DMS53 treated with DMSO at 0.1 percent for 48 hours (cell line): ENCODE measurements around the gene LRRK1.

ENCODE experiments used
- DNase-seq: peaks from one replicate; lab custom pipeline; 2025; ENCODE audit not compliant: unreplicated experiment; lab: John Stamatoyannopoulos, UW

LRRK1 gene

DNA sequence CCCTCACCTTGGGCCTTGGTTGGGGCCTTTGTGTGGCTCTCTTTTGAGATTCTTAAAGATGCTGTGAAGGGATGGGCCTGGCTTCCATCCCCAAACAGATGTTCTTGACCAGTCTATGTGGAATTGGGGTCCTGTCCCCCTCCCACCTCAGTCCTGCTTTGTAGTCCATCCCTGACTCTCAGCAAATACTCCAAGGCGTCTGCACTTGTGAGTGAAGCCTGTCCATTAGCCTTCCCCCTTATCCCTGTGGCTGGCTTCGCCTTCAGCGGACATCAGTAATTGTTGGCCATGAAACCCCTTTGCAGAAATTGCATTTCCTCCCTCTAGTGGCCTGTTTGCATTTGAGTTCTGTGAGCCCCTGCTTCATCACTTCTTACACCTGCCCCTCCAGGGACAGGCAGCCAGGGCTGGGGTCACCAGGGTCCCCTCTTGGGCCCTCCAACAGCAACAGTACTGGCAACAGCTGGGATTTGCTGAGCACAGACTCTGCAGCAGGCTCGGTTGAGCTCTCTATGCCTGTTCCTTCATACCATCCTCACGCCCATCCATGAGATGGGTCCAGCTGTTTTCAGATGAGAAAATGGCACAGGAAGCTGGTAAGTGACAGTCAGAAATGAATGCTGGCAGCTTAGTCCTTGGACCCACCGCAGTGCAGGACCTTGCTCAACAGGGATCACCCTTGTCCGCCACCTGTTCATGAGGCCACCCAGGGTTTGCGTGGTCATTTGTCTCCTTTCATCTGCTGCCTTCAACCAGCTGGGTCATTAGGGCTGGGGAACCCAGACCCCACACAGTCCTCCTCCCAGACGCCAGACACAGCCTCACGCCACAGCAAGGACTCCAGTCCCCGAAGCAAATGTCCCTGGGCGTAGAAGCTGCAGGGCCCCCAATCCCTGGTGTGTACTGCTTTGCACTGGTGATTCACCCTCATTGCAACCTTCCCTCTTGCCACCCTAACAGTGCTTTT, 8.9 kb upstream of the LRRK1 start:
- DNase-seq = no peak

DNA sequence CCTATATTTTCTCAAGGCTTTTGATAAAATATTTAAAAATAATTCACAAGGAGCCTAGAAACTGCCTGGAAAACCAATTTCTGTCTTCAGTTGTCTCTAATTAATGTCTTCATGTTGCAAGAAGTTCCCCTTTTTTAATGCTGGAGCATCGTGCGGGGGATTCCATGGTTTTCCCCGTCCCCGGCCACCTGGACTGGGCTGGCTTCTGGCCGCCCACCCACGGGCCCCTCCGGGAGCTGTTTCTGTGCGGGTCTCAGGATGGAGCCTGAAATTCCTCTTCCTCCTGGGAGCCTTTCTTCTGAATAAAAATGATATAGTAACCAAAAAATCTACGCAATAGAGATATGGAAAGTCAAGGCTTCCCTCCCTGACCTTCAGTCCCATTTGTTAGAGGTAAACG, 8.1 kb upstream of the LRRK1 start:
- no peak for DNase-seq

DNA sequence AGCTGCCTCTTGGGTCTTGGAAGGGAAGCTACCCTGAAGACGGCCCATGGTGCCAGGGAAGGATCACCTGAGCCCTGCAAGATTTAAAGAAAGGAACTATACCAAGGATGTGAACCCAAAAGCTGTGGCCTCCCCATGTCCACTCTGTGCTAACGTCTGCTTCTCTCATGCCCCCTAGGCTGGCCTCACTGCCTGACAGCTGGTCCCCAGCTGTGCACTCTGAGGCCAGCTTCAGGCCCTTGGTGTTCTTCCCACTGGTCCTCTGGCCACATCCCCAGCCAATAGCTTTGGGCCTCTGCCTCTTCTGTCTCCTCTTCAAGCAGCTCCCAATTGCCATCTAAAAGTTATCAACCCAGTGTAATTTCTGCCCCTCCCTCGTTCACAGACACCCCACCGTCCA, 5.2 kb upstream of the LRRK1 start:
- DNase-seq = no peak

DNA sequence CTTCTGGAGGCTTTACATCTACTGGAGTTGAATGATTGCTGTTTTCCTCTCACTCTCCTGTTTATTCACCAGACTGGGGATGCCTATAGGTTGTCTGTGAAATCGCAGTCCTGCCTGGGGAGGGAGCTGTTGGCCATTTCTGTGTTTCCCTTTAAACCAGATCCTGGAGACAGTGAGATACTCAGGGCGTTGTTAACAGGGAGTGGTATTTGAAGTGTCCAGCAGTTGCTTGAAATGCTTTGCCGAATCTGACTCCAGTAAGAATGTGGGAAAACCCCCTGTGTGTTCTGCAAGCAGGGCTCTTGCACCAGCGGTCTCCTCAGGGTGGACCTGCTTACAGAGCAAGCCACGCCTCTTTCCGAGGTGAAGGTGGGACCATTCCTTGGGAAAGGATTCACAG, 4.3 kb upstream of the LRRK1 start:
- DNase-seq = no peak

DNA sequence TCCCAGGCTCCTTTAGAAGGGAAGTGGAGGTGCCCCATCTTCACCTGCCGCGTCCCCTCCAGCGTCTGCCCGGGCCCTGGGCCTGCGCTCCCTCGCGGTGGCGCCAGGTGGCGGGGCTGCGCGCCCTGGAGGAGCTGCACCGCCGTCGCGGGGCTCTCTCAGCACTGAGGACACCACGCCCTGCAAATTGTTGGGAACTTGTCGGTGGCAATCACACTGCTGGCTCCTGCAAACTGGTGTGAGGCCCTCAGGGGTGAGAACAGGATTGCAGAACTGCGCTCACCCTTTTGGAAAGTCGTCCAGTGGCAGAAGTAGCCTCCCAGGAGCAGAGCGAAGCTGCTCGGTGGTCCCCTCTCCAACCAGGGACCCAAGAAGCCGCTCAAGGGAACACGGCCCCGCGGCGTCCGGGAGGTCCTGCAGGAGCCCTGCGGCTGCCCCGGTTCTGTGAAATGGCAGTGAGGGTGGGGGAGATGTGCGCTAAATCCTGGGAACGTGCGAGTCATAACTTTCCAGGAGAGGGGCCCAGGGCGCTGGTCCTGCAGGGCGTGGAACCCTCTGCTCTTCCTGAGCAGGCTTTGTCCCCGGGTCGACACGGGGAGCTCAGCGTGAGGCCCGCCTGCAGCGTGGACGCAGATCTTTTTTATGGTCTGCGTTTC, 995 bp upstream of the LRRK1 start:
- DNase-seq = peak; percentile 32

DNA sequence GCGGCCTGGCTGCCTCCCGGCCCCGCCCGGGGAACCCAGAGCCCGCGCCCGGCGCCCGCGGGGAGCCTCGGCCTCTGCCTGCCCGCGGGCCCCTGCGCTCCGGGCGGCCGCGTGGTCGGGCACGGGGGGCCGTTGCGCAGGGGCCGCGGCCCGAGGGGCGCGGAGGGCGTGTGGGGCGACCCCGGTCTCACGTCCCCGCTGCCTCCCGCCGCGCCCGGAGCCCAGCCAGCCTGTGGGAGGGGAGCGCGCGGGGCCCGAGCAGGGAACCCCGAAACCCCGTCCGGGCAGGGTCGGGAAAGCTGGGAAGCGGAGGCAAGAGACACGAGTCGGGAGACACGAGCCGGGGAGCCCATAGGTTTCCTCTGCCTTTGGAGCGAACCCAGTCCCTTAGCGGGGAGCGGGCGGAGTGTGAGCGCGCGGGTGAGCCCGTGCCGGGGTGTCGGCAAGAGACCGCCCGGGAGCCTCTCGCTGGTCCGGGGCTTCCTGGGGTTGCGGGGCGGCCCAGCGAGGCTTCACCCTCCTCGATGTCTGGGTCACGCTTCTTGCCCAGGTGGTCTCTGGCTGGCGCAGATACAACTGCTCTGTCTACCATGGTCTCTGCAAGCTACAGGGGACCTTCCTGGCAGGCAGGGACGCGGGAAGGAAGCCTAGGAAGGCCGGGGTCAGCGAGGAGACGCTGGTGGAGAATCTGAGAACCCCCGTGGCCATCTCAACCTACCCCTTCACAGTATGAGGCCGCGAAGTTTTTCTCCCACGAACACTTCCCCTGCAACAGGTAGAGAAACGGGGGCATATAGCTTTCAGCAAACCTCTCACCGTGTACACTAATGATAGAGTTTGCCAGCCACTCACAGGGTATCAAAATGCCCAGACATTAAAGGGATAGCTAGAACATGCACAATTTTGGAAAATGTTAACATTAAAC, 586 bp downstream of the LRRK1 start:
- DNase-seq = no peak

DNA sequence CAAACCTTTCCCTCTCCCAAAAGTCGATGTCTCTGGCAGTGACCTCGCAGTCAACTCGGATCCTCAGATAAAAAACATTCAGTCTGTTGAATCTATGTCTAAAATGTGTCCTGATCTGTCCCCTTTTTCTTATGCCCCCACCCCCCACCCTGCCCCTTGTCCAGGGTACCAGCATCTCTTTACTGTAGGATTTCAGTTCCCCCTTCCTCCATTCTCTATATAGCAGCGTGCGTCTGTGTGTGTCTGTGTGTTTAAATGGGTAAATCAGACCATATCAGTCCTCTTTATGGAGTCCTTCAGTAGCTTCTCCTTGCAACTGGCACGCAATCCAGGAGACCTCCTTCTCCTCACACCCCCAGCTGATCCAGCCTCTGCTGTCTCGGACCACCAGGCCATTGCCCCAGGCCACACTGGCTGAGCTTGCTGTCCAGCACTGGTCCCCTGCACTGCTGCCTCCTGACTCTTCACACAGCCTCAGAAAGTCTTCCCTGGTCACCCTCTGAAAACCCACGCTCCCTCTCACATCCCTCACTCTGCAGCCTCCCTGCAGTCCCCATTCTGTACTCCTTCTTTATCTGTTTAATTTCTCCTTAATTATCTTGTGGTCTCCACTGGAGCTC, 1.5 kb downstream of the LRRK1 start:
- no peak for DNase-seq

DNA sequence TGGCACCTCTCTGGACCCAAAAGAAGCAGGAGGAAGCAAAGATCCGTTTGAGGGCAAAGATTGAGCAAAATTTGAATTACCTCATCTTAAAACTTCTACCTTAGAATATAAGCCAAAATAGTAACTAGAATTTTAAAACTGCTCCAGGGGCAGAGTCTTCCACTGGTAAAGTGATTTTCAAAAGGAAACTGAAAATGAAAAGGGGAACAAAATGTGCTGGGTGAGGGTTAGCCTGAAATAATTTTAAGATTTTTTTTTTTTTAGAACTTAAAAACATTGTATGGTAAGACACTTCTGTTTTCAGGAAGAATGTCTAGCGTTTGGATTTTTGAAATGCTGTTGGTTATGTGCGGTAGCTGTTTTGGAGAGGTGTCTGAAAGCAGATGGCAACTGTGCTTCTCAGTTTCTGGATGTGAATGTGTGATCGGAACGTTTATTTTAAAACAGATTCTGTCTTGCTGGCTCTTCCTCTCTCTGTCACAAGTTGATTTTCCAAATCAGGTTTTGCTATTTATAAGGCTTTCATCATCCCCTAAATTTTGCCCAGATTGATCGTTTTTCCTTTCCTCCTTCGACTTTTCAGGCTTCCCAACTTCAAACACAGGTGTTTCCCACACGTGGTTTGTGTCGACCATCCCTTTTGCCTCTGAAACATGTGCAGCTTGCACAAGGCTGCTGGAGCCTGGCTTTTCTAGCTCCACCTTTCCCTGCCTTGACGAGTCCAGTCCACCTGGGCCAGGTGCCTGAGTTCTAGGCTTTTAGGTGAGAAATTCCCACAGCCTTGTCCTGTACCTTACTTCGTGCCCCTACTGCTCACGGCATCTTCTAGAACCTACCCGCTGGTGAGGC, 3.3 kb downstream of the LRRK1 start:
- DNase-seq = no peak

DNA sequence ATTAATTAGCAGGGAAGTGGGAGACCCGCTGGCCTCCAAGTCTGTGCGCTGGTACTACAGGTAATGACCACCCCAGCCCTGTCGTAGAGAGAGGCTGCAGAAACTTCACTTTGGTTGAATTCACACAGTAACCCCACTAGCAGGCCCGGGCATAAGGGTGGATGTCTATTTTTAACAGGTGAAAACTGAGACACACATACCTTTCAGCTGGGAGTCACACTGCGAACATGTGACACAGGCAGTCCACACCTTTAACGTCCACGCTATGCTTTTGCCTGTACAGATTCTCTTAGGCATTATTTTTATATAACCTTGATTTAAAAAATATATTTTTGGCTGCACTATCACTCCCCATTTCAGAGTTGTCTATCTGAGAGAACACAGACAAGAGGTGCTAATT, 3.9 kb downstream of the LRRK1 start:
- DNase-seq = no peak

DNA sequence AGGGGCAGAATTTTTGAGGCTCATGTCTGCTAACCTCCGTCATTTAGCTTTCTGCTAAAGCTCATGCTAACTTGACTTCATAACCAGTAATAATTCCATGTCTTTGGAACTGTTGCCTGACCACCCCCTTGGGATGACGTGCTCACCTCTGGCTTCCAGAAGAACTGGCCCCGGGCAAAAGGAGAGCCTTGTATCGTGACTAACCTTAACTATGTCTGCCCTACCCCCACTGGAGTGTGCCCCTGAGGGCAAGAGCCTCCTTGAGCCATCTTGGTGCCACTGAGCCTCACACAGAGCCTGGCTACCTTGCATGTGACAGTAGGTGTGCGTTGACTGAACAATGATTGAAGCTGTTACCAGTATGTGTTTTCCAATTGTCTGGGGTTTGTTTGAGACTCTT, 4.7 kb downstream of the LRRK1 start:
- DNase-seq = no peak

DNA sequence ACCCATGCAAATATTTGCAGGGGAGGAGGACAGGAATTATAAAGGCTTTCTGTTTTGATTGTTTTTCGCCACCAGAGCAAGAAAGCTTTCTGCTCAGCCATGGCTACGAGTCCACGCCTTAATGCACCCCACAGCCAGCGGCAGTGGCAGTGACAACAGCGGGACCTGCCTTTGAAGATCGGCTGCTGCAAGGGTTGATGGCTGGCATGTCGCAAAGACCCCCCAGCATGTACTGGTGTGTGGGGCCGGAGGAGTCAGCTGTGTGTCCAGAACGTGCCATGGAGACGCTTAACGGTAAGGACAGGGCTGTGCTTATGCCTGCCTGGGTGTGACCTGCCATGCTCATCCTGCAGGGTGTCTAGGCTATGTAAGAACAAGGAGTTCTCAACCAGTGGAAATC, 5.3 kb downstream of the LRRK1 start:
- no peak for DNase-seq

DNA sequence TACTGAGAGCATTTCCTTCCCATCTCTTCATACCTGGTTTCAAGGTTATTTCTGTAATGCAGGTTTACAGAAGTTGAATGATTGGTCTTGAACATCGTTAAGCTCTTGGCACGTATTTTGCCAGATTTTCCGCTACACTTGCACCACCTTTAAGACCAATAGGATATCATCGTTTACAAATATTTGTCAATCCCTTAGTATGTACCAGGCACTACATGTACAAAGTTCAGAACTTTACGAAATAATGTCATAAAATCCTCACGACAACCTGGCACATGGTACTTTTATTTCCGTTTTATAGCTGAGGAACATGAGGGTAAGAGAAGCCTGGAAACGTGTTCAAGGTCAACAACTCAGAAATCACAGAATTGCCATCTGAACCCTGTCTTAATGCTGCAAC, 6.3 kb downstream of the LRRK1 start:
- no peak for DNase-seq

DNA sequence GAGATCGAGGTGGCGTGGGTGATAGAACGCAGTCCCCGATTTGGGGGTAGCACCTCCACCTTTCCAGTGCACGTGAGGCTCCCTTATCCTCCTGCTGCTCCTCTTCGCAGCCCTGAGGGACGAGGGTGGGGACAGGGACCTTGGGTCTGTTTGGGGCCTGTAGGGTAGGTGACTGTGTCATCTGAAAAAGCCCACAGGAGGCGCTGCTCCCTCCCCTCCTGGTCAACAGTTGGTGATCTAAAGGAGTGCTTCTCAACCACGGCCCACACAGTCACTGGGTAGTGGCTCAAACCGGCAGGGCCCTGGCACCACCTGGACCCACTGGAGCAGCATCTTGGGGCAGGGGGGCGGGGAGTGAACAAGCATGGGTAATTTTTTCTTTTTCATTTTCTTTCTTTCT, 7.1 kb downstream of the LRRK1 start:
- no peak for DNase-seq

DNA sequence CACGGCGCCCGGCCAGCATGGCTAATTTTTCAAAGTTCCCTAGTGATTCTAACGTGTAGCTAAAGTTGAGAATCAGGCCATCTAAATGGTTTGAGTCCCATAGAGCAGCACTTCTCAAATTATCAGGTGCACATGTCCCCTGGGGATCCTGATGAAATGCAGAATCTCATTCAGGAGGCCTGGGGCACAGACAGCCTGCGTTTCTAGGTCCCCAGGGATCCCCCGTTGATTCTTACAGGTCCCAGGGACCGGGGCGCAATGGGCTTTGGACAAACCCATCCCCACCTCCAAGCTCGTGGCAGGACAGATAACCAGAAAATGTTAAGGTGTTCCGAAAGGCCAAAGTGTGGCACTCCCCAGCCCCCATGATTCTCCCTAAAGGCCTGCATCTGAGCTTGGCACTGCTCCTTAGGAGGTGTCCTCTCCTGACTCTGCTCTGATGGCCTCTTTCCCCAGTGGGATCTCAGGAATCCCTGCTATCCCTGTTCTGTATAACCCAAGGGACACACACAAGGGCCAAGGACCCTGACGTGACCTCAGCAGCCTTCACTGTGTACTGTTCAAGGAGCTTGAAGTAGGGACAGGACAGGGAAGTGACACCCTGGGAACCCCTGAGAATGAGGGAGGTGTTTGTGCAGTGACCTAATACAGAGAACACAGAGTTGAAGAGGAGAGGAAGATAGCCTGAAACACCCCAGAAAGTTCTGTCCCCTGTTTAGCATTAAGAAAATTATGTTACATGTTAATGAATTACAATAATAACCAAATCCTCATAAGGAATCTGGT, 8.0 kb downstream of the LRRK1 start:
- DNase-seq = no peak

DNA sequence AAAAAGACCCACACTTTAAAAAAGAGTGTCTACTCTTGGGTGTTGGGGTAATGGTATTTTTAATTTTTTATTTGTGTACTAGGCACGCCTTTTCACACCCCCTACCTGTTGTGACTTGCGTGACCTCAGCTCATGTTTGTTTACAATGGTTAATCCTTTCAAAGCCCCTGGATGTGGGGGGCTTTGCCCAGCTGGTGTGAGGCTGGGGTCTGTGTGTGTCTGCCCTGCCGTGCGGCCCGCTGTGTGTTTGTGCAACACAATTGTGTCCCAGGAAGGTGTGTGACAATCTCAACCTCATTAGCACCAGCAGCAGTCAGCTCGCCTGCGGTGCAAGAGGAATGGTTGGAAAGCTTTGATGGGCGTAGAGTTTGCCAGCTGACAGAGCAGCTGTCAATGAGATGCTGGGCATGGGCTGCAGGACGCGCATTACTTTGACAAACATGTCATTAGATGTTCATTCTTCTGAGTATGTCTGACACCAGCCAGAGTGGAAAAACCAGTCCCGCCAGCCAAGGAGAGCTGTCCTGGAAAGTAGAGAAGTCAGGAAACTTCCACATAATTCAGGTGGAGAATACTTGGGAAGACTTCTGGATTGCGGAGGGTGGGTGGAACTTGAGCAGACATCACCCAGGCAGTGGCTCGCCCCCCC, 9.6 kb downstream of the LRRK1 start:
- DNase-seq = peak; percentile 60

DNA sequence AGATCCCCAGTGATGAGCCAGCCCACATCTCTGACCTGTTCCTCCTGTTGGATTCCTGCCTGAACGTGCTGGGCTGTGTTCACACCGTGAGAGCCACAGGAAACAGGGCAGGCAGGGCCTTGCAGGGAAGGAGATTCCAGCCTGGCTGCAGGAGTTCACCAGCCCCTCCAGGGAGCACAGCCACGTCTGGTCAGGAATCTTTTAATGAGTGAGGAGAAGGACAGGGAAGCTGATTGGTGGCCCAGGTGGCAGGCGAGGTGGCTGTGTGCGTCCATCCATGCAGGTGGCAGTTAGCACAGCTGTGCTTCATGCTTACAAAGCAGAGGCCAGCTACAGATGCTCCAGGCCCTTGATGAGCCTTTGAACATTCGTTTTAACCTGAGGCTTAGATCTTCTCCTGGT, 10.5 kb downstream of the LRRK1 start:
- peak; percentile 57 for DNase-seq

DNA sequence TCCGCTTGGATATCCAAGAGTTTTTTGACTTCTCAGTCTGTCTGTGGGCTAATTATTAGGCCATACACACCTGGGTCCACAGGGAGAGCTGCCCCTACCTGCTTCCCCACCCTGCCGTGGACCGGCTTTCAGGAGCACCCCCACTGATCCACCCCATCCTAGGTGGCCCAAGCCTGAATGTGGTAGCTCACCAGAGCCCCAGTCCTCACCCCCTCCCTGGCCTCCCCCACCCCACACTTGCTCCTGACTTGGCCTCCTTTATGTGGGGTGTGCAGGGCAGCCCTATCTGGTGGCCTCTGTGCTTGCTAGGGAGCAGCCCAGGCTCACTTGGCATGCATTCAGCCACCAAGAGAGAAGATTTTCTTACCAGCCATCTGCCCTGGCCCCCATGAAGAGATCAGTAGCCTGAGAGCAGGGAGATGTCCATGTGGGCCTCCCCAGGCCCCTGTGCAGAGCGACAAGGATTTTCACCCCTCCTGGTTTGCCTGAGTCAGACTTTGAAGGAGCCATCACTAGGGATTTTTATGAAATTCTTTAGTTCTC, 11.2 kb downstream of the LRRK1 start:
- DNase-seq = no peak

DNA sequence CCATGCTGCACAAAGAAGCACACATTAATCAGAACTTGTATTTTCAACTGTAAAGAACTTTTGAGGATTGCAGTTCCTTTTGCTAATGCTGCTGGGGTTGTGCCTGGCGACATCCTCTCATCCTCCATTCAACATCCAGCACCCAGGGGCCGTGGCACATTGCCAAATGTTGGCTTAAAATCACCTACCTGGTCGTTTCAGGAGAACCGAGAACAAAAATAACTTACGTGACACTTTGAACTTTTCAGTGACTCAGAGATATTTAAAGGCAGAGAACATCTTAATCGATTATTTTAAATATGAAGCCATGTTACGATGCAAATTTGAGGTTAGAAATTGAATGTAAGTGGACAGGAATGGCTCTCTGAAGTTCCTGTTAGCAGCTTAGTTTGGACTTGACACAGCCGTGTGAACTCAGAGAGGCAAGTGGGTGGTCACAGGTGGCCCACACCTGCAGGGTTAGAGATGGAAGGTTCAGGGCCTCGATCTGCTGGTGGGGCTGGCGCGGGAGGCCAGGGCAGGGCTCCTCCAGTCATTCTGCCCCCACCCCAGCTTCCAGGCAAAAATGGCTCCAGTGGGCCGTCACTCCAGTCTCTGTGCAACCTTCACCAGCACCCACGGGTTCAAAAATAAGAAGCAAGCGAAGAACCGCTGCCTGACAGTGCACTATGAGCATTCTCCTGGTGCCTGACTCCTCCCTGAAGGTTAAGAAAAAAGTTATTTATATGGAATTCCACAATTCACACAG, 12.2 kb downstream of the LRRK1 start:
- DNase-seq = no peak
